Liver (tissue), 9 donors: ENCODE measurements around the gene CCNY. TPM values are rescaled to one million over a fixed set of nuclear protein-coding genes. Genes with fewer than 3 reads are reported as not detected.

ENCODE experiments used
- DNase-seq: peaks from one replicate; pipeline ENCODE4 v3.0.0-alpha.2; 2017; ENCODE audit warnings: low spot score
- H3K27ac ChIP-seq, 2 donors: one replicate each; pipeline ENCODE4 v1.7.0; 2013; ENCODE audit warnings: inconsistent platforms in 2 of 2, low read length in 2 of 2, control low read depth in 1 of 2, low read depth in 1 of 2, mild to moderate bottlenecking in 1 of 2
- H3K27me3 ChIP-seq, 4 donors: one replicate each; pipeline versions ENCODE4 v1.6.1 to v1.7.0; 2013; ENCODE audit warnings: low read length in 3 of 4, inconsistent platforms in 1 of 4, mild to moderate bottlenecking in 1 of 4, moderate library complexity in 1 of 4; ENCODE audit not compliant: control insufficient read depth in 4 of 4, insufficient read depth in 4 of 4
- H3K36me3 ChIP-seq, 4 donors: one replicate each; pipeline versions ENCODE4 v1.6.1 to v1.7.0; 2013; ENCODE audit warnings: low read length in 3 of 4, mild to moderate bottlenecking in 3 of 4, low read depth in 1 of 4, moderate library complexity in 1 of 4; ENCODE audit not compliant: control insufficient read depth in 4 of 4, insufficient read depth in 3 of 4
- H3K4me1 ChIP-seq, 4 donors: one replicate each; pipeline versions ENCODE4 v1.6.1 to v1.7.0; 2013; ENCODE audit warnings: low read length in 3 of 4, mild to moderate bottlenecking in 3 of 4, moderate library complexity in 1 of 4; ENCODE audit not compliant: control insufficient read depth in 4 of 4, insufficient read depth in 4 of 4
- H3K4me3 ChIP-seq, 3 donors: one replicate each; pipeline versions ENCODE4 v1.6.1 to v1.7.0; 2013; ENCODE audit warnings: low read length in 3 of 3, control low read depth in 1 of 3, low read depth in 1 of 3, mild to moderate bottlenecking in 1 of 3
- H3K9ac ChIP-seq, 2 donors: one replicate each; pipeline ENCODE4 v1.7.0; 2013; ENCODE audit warnings: low read length in 2 of 2, mild to moderate bottlenecking in 2 of 2, moderate library complexity in 2 of 2, control low read depth in 1 of 2, low read depth in 1 of 2
- H3K9me3 ChIP-seq, 4 donors: one replicate each; pipeline versions ENCODE4 v1.6.1 to v1.7.0; 2013; ENCODE audit warnings: low read length in 3 of 4; ENCODE audit not compliant: control insufficient read depth in 4 of 4
- ATF3 ChIP-seq: IDR thresholded peaks from 2 replicates; pipeline ENCODE4 v1.6.1; 2016; ENCODE audit warnings: antibody characterized with exemption
- EGR1 ChIP-seq, 2 donors: IDR thresholded peaks; 2 replicates each; pipeline ENCODE4 v1.6.1; 2016 to 2018; ENCODE audit warnings: antibody characterized with exemption in 2 of 2, low read depth in 2 of 2
- FOXA1 ChIP-seq: IDR thresholded peaks from 2 replicates; pipeline ENCODE4 v1.6.1; 2016; ENCODE audit warnings: antibody characterized with exemption
- FOXA2 ChIP-seq: IDR thresholded peaks from 2 replicates; pipeline ENCODE4 v1.6.1; 2016; ENCODE audit warnings: antibody characterized with exemption
- HNF4A ChIP-seq, 2 donors: conservative IDR thresholded peaks; 2 replicates each; pipeline ENCODE4 v1.6.1; 2016; ENCODE audit warnings: antibody characterized with exemption in 2 of 2, mild to moderate bottlenecking in 2 of 2
- HNF4G ChIP-seq: IDR thresholded peaks from 2 replicates; pipeline ENCODE4 v1.6.1; 2016; ENCODE audit warnings: antibody characterized with exemption
- JUND ChIP-seq, 2 donors: IDR thresholded peaks; 2 replicates each; pipeline ENCODE4 v1.6.1; 2016; ENCODE audit warnings: antibody characterized with exemption in 2 of 2
- MAX ChIP-seq: IDR thresholded peaks from 2 replicates; pipeline ENCODE4 v1.6.1; 2016; ENCODE audit warnings: antibody characterized with exemption
- NR2F2 ChIP-seq: IDR thresholded peaks from 2 replicates; pipeline ENCODE4 v1.6.1; 2016; ENCODE audit warnings: antibody characterized with exemption
- RAD21 ChIP-seq, 2 donors: IDR thresholded peaks; 2 replicates each; pipeline ENCODE4 v1.6.1; 2016; ENCODE audit warnings: antibody characterized with exemption in 2 of 2, mild to moderate bottlenecking in 2 of 2
- RXRA ChIP-seq, 2 donors: IDR thresholded peaks; 2 replicates each; pipeline ENCODE4 v1.6.1; 2017 to 2018; ENCODE audit warnings: antibody characterized with exemption in 2 of 2, mild to moderate bottlenecking in 1 of 2
- TAF1 ChIP-seq: conservative IDR thresholded peaks from 2 replicates; pipeline ENCODE4 v1.6.1; 2016; ENCODE audit warnings: antibody characterized with exemption, mild to moderate bottlenecking
- YY1 ChIP-seq: IDR thresholded peaks from 2 replicates; pipeline ENCODE4 v1.6.1; 2016; ENCODE audit warnings: antibody characterized with exemption, mild to moderate bottlenecking
- WGBS: extraction: QIAGEN DNeasy Blood & Tissue Kit; methylation state at CpG from one replicate; pipeline ENCODE4 v1.1.7; 2013; 5-methylcytosine and 5-hydroxymethylcytosine counted together
- polyA plus RNA-seq, 2 donors: library from polyadenylated mRNA; stranded (reverse) in 1 of 2; unstranded in 1 of 2; fragments of 200-250 nt in 1 of 2; fragments of >200 nt in 1 of 2; fragmentation: Nextera tagmentation in 1 of 2; extraction: Ambion mirVana in 1 of 2; gene quantifications; one replicate each; pipeline versions ENCODE4 v1.2.1 to v1.2.3, GENCODE V29; 2013 to 2015
- total RNA-seq, 2 donors: library from RNA; depleted of rRNA; stranded (reverse); fragments of >200 nt; gene quantifications; one replicate each; pipeline ENCODE4 v1.2.3, GENCODE V29; 2014
- TF ChIP-seq, protein P1 (sequence below): IDR thresholded peaks from 2 replicates; pipeline ENCODE4 v1.6.1; 2016; ENCODE audit warnings: antibody characterized with exemption, mild to moderate bottlenecking
- TF ChIP-seq, protein P2 (sequence below): IDR thresholded peaks from 2 replicates; pipeline ENCODE4 v1.6.1; 2016; ENCODE audit warnings: antibody characterized with exemption
- TF ChIP-seq, protein P3 (sequence below): fragments of 150-350 bp; IDR thresholded peaks from 2 replicates; pipeline ENCODE4 v1.5.1; 2017; ENCODE audit warnings: improper control_type of control experiment, low read depth, low read length; ENCODE audit not compliant: missing input control
- donor health status: healthy.
- donor health status: healthy.
- donor health status: healthy.
- donor health status: healthy.
- donor health status: healthy.

Gene CCNY
- total and polyA plus RNA-seq, 4 donors: 17.6 to 38.4 (median 21.8) TPM

DNA sequence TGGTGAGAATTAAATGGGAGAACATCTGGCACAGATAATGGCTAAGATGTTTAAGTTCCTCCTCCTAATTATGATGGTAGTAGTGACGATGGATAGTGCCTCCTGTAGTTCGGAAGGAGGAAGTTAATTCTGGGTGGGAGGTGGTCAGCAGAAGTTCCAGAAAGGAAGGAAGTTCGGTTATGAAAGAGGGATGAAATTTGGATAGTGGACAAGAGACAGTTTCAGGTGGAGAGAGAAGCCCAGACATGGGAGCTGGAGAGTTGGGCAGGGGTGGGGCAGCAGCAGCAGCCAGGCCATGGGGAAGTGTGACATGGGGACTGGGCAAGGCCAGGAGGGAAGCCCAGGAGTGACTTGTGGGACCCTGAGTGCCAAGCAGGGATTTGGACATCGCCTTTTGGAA lies 99.5 kb downstream of the CCNY start (continued):
- TF ChIP-seq, protein P1, sequence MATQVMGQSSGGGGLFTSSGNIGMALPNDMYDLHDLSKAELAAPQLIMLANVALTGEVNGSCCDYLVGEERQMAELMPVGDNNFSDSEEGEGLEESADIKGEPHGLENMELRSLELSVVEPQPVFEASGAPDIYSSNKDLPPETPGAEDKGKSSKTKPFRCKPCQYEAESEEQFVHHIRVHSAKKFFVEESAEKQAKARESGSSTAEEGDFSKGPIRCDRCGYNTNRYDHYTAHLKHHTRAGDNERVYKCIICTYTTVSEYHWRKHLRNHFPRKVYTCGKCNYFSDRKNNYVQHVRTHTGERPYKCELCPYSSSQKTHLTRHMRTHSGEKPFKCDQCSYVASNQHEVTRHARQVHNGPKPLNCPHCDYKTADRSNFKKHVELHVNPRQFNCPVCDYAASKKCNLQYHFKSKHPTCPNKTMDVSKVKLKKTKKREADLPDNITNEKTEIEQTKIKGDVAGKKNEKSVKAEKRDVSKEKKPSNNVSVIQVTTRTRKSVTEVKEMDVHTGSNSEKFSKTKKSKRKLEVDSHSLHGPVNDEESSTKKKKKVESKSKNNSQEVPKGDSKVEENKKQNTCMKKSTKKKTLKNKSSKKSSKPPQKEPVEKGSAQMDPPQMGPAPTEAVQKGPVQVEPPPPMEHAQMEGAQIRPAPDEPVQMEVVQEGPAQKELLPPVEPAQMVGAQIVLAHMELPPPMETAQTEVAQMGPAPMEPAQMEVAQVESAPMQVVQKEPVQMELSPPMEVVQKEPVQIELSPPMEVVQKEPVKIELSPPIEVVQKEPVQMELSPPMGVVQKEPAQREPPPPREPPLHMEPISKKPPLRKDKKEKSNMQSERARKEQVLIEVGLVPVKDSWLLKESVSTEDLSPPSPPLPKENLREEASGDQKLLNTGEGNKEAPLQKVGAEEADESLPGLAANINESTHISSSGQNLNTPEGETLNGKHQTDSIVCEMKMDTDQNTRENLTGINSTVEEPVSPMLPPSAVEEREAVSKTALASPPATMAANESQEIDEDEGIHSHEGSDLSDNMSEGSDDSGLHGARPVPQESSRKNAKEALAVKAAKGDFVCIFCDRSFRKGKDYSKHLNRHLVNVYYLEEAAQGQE: no peak
- TF ChIP-seq FOXA1 (no peak), FOXA2 (no peak)

DNA sequence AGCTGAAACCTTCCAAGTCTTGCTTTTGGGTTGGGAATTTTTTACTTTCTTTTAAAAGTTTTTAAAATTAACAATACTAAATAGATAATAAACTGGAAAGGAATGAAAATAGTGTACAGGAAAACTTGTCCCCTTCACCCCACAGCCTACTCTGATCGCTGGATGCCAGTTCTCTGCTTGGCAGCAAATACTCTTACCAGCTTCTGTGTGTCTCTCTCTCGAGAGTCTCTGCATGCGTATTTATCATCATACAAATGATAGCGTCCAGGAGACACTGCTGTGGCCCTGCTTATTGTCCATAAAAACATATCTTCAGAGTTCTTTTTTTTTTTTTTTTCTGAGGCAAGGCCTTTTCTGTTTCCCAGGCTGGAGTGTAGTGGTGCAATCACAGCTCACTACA lies 101.5 kb downstream of the CCNY start:
- H3K36me3 ChIP-seq: no peaks in the 10 kb centered on the region
- H3K4me3 ChIP-seq: no peak overlapping the region
- WGBS: 96% methylated on average over 4 of the region's 4 CpGs
- H3K27ac ChIP-seq: no peak overlapping the region
- no peak for DNase-seq
- no peaks in the 10 kb centered on the region for H3K4me1 ChIP-seq
- no peak for TF ChIP-seq ATF3
- TF ChIP-seq FOXA1: no peak
- no peak for TF ChIP-seq JUND (IDR thresholded peaks at IDR 0.05)
- TF ChIP-seq RAD21 (IDR thresholded peaks at IDR 0.05): no peak
- TF ChIP-seq NR2F2: no peak
- TF ChIP-seq, protein P2, sequence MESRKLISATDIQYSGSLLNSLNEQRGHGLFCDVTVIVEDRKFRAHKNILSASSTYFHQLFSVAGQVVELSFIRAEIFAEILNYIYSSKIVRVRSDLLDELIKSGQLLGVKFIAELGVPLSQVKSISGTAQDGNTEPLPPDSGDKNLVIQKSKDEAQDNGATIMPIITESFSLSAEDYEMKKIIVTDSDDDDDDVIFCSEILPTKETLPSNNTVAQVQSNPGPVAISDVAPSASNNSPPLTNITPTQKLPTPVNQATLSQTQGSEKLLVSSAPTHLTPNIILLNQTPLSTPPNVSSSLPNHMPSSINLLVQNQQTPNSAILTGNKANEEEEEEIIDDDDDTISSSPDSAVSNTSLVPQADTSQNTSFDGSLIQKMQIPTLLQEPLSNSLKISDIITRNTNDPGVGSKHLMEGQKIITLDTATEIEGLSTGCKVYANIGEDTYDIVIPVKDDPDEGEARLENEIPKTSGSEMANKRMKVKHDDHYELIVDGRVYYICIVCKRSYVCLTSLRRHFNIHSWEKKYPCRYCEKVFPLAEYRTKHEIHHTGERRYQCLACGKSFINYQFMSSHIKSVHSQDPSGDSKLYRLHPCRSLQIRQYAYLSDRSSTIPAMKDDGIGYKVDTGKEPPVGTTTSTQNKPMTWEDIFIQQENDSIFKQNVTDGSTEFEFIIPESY: no peak
- no peak for TF ChIP-seq YY1
- no peak for TF ChIP-seq HNF4G
- TF ChIP-seq EGR1 (IDR thresholded peaks at IDR 0.05; ENCODE audit: low read depth in 2 of 2): no peak
- TF ChIP-seq MAX: no peak
- TF ChIP-seq FOXA2: no peak
- TF ChIP-seq TAF1: no peak
- no peak overlapping the region for H3K9ac ChIP-seq
- H3K9me3 ChIP-seq: peaks cover 0 to 5% (median 0%) of the 10 kb centered on the region in 4 donors
- no peaks in the 10 kb centered on the region for H3K27me3 ChIP-seq

GRCh38 chr10:35438718-35439571 lies 102.6 kb downstream of the CCNY start:
- no peaks in the 10 kb centered on the region for H3K27me3 ChIP-seq
- H3K9me3 ChIP-seq: peaks cover under 1 to 12% (median 5%) of the 10 kb centered on the region in 4 donors
- H3K27ac ChIP-seq: no peak overlapping the region
- no peak for DNase-seq
- H3K36me3 ChIP-seq: no peaks in the 10 kb centered on the region
- 95% methylated on average over 3 of the region's 3 CpGs for WGBS
- no peak overlapping the region for H3K4me3 ChIP-seq
- no peaks in the 10 kb centered on the region for H3K4me1 ChIP-seq
- H3K9ac ChIP-seq: no peak overlapping the region
- TF ChIP-seq, protein P1: no peak
- TF ChIP-seq MAX (no peak), HNF4G (no peak), RXRA (IDR thresholded peaks at IDR 0.05) (no peak), FOXA1 (no peak), FOXA2 (no peak), JUND (IDR thresholded peaks at IDR 0.05) (no peak), YY1 (no peak), RAD21 (IDR thresholded peaks at IDR 0.05) (no peak), HNF4A (conservative IDR thresholded peaks at IDR 0.05) (no peak), ATF3 (no peak)
- TF ChIP-seq, protein P3, sequence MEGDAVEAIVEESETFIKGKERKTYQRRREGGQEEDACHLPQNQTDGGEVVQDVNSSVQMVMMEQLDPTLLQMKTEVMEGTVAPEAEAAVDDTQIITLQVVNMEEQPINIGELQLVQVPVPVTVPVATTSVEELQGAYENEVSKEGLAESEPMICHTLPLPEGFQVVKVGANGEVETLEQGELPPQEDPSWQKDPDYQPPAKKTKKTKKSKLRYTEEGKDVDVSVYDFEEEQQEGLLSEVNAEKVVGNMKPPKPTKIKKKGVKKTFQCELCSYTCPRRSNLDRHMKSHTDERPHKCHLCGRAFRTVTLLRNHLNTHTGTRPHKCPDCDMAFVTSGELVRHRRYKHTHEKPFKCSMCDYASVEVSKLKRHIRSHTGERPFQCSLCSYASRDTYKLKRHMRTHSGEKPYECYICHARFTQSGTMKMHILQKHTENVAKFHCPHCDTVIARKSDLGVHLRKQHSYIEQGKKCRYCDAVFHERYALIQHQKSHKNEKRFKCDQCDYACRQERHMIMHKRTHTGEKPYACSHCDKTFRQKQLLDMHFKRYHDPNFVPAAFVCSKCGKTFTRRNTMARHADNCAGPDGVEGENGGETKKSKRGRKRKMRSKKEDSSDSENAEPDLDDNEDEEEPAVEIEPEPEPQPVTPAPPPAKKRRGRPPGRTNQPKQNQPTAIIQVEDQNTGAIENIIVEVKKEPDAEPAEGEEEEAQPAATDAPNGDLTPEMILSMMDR: no peak
